ENCODE measurements around the gene UBL7.

The UBL7 gene

DNA sequence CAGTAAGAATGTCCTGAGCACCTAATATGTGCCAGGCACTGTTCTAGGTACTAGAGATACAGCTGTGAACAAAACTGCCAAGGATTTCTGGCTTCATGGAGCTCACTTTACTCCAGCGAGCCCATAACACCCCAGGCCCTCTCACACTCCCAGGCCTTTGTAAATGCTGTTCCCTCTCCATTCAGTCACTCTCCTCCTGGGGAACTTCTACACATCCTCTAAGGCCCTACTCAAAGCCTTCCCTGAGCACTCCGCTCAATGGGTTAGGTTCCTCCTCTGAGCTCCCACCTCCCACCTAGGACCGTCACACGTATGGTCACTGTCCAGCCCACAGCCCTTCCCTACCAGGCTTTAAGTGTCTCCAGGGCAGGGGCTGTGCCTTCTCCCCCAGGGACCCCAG lies 54.4 kb downstream of the UBL7 start:
- DNase-seq: no peak

DNA sequence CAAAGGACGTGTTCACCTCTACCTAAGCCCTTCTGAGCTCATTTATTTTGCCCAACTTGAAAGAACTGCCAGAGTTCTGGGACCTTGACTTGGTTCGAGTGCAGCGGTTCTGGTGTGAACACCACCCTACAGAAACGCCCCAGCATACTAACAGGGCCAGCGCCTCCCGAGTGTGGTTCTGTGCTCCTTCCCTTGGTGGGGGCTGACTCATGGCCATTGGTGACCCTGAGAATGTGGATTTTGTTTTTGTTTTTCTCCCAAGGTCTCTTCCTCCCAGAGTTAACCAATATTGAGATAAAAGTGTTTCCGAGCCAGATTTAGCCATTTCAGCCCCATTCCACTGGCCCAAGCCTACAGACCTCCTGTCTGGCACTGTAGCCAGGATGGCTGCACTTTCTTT lies 55.1 kb downstream of the UBL7 start:
- no peak for DNase-seq

DNA sequence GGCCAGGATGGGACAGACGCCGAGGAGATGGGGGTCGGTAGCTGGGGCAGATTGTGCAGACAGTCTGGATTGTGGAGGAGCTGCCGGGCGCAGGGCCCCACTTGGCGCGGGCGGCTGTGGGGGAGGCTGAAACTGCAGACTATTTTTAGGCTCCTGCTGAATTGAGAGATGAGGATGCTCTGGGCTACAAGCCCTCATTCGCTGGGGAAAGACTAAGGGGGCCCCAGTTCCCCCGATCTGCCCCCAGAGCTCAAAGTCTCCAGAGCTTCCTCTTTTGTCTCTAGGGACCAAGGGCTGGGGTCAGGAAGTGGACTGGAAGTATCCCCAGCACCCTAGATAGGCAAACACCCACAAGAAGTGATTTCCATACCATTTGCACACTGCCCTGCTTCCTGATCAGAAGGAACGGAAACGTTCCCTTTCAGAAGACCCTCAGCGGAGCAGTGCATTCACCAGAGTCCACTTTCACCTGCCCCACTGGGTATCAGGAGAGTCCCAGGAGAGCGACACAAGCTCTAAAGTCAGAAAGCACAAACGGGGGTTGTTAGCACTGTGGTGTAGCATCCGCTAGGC lies 56.9 kb downstream of the UBL7 start:
- no peak for DNase-seq

DNA sequence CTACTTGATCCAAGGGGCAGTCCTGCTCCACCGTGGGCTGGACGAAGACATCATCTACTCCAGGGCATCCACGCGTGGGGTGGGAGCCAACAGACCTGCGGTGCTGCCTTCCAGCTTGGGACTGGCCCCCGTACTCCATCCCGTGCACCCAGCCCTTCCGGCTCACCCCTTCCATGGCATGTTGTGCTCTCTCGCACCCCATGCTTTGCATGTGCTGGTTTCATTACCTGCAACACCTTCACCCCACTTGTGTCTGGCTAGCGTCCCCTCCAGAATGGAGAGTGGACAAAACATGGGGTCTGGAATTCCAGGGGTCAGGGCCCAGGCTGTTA lies 57.4 kb downstream of the UBL7 start:
- DNase-seq: no peak

DNA sequence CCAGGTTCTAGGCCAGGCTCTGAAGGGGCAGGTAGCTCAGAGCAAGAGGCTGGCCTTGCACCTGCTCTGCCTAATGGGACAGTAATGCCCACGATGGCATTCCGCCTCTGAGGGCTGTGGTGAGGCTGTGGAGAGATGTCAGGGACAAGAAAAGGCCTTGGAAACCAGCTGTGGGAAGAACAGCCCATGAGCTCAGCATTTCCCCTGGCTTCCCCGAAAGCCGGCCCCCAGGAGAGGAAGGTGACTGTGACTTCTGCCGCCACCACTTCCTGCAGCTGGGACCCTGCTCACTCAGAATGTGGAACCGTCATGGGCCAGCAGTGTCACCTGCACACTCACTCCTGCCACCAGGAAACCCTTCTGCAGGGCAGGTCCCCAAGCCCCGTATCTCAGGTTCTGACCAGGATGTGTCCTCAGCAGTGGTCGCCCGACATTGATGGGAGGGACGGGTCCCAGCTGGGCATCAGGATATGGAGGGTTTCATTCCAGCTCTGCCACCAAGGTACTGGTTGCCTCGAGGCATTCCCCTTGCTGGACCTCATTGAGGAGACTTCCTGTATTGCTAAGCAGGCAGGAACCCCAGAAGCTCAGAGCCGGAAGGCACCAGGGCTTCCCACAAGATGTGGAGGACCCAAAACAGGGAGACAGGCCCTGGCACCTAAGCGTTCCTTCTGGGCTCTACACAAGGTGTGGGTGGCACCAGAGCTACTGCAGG lies 57.9 kb downstream of the UBL7 start:
- no peak for DNase-seq

DNA sequence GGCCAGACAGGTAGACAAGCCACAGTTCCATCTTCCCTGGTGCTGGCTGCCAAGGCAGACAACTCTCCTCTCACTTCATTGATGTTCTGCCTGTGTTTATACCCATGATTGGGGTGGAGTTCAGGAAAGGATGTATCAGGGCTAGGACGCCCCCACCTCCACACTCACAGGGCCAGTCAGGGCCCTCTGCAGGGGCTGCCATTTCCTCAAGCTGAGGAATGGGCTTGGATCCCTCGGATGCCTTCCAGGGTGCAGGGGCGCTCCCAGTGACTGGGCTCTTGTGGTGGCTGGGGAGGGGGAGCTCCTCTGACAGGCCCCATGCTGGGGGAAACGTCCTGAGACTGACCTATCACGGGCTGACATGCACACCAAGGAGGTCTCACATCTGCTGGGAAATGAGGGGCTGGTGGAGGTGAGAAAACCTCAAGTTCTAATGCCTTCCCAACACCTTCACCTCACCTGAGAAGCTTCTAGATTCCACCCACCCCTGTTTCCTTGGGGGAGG lies 58.6 kb downstream of the UBL7 start:
- no peak for DNase-seq

DNA sequence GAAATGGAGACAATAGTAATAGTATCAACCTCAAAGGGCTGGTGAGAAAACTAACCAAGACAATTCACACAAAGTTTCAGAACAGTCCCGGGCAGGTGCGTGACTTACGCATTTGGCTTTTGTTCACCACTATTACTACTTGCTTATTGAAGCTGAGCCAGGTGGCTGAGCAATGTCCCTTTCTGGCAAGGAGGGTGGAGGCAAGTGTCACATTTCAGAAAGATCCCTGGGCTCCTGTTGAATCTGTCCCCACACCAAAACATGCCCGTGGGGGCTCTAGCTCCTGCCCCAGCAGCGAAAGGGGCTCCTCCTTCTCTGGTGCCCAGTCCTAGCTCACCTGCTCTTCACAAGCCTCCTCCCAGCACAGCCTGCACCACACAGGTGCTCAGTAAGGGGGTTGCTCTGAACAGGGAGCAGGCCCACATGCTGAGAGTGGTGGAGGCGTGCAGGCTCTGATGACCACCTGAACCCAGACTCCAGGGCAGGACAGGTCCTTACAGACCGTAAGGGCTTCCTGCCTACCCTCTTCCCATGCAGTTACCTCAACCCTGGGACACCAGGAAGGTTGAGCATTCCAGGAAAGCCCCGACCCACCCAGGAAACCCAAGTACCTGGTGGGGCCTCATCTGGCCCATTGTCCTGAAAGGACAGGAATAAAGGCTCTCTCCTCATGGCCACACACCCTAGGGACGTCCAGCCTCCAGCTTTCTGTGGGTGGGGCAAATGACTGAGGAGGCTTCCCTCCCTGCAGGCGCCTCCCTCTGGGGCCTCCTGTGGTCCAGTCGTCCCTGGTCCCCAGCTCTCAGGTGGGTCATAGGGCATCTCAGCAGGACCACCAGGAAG lies 59.8 kb downstream of the UBL7 start:
- no peak for DNase-seq

DNA sequence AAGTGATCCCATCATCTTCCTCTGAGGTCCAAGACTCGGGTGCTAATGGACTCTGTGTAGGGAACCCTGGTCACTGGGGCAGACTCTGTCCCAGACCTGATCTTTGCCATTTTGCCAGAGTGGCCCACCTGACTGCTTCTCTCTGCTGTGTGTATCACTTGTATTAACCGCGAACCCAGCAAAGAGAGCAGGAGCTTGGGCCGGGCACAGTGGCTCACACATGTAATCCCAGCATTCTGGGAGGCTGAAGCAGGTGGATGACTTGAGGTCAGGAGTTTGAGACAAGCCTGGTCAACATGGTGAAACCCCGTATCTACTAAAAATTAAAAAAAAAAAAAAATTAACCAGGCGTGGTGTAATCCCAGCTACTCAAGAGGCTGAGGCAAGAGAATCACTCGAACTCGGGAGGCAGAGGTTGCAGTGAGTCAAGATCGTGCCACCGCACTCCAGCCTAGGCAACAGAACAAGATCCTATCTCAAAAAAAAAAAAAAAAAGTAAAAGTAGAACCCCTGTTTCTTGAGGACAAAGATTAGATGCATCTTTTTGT lies 60.6 kb downstream of the UBL7 start:
- no peak for DNase-seq

DNA sequence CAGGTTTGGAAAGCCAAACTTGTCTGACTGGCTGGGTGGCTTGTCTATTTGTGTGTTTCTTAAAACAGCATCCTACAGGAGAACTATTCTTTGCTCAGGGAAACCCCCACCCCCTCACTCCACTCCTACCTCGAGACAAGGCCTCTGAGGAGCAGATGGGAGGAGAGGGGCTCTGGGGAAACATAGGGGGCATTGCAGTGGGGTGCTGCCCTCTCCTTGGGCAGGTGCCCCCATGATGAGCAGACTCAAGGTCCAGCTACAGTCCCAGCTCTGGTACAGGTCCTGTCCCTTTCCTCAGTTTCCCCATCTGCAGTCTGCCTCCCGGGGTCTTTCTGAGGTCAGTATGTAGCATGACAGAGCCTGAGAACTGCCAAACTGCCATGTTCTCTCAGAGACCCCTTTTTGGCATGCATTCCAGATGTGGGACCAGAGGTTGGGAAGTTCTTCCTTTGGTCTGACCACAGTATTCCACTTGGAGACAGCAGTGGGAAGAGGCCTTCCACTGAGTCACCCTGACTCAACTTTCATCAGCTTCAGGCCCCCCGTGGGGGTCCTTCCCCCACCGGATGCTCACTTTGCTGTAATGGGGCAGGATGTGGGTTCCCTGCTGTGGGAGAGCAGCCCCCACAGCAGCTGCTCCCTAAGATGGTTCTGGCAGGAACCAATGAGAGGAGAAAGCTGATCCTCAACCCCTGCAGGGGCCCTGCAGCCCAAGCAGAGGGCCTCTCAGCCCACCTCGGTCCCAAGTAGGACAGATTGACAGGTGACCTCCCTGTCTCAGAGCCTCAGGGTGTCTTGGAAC lies 61.2 kb downstream of the UBL7 start:
- DNase-seq: no peak

DNA sequence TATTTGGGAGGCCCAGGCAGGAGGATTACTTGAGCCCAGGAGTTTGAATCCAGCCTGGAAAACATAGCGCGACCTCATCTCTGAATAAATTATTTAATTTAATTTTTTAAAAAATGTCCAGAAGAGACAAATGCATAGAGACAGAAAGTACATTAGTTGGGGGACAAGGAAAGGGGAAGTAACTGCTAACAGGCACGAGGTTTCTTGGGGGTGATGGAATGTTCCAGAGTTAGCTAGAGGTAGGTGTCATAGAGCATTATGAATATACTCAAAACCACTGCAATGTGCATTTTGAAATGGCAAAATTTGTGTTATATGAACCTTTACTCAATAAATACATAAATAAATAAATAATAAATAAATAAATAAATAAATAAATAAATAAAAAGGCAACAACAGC lies 61.9 kb downstream of the UBL7 start:
- no peak for DNase-seq

DNA sequence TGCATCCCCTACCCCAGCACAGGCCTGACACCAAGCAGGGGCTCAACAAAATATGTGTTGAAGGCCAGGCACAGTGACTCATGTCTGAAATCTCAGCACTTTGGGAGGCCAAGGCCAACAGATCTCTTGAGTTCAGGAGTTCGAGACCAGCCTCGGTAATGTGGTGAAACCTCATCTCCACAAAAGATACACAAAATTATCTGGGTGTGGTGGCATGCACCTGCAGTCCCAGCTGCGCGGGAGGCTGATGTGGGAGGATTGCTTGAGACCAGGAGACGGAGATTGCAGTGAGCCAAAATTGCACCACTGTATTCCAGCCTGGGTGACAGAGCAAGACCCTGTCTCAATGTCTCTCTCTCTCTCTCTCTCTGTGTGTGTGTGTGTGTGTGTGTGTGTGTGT lies 62.8 kb downstream of the UBL7 start:
- DNase-seq: no peak

DNA sequence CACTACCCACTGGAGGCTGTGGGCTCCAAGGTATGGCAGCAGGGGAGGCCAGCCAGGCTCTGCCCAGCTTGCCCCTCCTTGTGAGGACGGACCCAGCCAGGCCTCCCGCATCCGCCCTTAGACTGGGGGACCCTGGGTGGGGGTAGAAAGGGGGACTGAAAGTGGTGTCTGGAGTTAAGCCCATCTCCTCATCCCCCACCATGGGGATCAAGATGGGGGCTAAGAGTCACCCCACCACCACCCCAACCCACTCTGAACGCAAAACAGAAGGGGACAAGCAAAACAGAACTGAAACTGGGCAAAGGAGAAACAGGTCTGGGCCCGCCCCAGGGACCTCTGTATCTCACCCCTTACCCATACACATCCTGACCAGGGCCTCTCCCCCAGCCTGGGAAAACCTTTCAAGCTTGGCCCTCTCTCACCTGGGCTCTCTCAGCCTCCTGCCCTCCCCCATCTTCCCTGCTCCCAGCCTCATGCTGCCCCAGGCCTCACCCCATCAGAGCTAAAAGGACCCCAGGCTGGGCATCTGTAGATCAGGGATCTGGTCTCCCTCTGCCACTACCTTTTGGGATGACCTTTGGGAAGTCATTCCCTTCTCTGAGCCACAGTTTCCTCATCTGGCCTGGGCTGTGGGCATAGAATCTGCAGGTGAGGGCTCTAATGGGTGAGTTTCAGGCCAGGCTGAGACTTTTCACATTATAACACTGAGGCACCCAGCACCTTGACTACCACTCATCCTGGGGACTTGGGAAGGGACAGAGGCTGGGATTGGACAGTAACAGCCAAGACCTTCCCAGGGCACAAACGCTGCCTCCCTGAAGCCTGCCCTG lies 63.5 kb downstream of the UBL7 start:
- DNase-seq: no peak

DNA sequence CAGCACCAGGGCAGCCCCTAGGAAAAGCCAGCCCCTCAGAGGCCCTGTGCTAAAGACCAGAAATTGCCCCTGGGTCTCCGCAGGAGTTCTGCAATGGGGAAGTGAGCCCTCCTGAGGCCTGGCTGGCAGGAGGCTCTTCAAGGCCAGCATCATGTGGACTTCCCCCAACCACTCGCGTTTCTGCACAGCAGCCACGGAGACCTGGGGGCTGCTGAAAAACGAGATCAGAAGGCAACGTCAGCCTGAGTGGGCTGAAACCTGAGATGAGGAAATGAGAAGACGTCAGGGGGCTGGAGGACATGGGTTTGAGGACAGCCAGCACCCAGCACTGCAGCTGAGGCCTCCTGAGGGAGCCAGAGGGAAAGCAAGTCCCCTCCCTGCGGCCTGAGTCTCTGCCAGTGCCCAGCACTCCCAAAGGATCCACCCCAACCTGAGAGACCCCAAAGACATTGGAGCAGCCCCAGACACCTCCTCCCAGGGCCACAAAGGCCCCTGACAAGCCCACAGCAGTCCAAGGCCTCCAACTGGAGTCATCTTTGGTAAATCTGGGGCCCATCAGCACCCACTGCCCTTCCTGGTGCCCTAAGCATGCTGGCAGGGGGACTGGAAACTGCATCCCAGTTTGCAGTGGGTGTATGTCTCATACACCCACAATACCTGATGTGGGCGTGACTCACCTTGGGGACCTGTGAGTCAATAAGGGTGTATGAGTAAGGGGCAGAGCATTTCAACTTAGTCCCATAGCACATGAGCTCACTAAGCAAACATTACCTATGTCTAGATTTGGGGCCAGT lies 64.3 kb downstream of the UBL7 start:
- DNase-seq: no peak

DNA sequence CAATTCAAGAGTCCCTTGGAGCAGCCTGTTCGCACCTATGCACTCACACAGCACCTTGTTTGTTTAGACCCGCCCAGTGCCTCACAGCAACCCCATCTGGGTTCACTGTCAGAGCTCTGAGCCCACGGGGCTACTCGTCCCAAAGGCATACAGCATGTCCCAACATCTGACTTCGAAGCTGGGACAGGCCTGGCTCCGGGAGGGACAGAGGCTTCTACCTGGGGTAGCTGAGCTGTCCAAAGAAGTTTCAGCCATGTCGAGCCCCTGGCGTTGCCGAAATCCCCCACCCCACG lies 64.9 kb downstream of the UBL7 start:
- DNase-seq: no peak
